Inflammatory macrophage treated with lipopolysaccharide for 1 hour (primary cell): ENCODE results near the gene NUDT6.

Experiments used
- DNase-seq, 2 donors: peaks; one replicate each; pipeline ENCODE4 v3.0.0-alpha.2; 2020 to 2022

NUDT6 gene

DNA sequence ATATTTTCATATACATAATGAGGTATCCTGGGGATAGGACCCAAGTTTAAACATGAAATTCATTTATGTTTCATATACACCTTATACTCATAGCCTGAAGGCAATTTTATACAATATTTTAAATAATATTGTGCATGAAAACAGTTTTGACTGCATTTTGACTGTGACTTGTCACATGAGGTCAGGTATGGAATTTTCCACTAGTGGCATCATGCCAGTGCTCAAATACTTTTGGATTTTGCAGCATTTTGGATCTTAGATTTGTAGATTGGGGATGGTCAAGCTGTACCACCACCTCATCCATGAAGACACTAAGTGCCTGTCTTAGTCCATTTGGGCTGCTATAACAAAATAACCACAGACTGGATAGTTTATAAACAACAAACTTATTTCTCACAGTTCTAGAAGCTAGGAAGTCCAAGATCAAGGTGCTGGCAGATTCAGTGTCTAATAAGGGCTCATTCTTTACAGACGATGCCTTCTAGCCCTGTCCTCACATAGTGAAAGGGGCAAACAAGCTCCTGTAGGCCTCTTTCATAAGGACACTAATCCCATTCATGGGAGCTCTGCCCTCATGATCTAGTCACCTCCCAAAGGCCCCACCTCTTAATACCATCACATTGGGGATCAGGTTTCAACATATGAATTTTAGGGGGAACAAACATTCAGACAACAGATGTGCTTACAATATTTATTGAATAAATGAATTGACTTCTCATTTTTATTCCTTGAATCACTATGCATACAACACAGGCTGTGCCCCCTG is 9.4 kb downstream of the NUDT6 start:
- DNase-seq = no peak

- DNase-seq = no peak
These were observed 10.8 kb downstream of the NUDT6 start for GRCh38 chr4:122911588-122911987.

- no peak for DNase-seq
These were observed 12.7 kb downstream of the NUDT6 start for GRCh38 chr4:122909683-122910082.

- DNase-seq = no peak
These were observed 14.2 kb downstream of the NUDT6 start for GRCh38 chr4:122908223-122908622.

- DNase-seq = no peak
These were observed 15.5 kb downstream of the NUDT6 start for GRCh38 chr4:122906859-122907305.

GRCh38 chr4:122903766-122904288 is 18.6 kb downstream of the NUDT6 start:
- DNase-seq = no peak

- no peak for DNase-seq
These were observed 21.0 kb downstream of the NUDT6 start for GRCh38 chr4:122901247-122902010.

- no peak for DNase-seq
These were observed 22.1 kb downstream of the NUDT6 start for GRCh38 chr4:122900314-122900713.

GRCh38 chr4:122899682-122900081 is 22.7 kb downstream of the NUDT6 start:
- no peak for DNase-seq

GRCh38 chr4:122898370-122899150 is 23.8 kb downstream of the NUDT6 start:
- no peak for DNase-seq

GRCh38 chr4:122896270-122896669 is 26.1 kb downstream of the NUDT6 start:
- DNase-seq = no peak

GRCh38 chr4:122895336-122895995 is 26.9 kb downstream of the NUDT6 start:
- DNase-seq = no peak

DNA sequence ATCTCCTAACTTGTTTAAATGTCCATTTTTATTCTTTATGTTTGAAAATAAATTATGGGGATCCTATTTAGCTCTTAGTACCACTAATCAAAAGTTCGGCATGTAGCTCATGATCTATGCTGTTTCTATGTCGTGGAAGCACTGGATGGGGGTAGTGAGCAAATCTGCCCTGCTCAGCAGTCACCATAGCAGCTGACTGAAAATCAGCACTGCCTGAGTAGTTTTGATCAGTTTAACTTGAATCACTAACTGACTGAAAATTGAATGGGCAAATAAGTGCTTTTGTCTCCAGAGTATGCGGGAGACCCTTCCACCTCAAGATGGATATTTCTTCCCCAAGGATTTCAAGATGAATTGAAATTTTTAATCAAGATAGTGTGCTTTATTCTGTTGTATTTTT is 27.6 kb downstream of the NUDT6 start:
- DNase-seq = no peak

DNA sequence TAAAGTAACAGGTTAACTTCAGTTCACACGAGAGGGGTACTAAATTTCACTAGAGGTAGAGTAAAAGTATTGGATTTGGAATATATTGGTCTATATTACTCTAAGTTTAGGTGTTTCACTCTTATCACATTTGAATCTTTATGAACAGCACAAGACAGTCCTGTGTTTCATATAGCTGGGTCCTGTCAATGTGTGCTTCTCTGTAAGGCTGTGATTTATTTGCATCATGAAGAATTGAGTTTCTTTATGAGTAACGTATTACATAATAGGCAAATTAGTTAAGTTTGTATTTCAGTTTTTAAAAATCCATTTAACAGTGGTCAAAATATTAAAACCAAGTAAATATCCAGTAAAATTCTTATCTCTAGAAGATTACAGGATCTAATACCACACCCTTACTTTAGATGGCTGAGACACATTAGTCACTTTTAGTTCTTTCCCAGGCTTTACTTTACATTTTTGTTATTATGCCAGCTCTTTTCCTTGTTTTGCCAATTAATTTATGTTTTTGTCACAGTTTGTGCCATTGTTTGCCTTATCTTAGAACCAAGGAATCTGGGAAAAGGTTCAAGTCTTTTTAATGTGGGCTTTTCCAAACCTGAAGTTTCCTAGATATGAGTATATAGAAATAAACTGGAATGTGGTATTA is 32.1 kb downstream of the NUDT6 start:
- no peak for DNase-seq

- no peak for DNase-seq
These were observed 32.7 kb downstream of the NUDT6 start for GRCh38 chr4:122889726-122890125.

DNA sequence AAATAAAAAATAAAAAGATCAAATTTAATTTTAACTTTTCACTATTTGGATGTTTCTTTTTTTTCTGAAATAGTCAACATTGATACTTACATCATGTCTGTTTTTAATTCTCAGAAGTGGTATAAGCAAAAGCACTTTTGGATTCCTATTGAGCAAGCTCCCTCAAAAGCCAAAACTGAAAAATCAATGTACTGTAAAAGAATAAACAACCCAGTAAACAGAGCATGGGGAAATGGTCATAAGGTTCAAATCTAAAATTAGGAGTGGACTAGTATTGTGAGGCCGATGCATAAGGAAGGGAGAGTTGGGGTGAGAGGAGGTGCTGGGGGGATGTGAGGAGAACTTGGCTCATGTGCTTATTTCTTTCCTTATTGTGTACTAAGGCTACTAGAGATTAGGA is 37.9 kb downstream of the NUDT6 start:
- no peak for DNase-seq

- no peak for DNase-seq
These were observed 39.3 kb downstream of the NUDT6 start for GRCh38 chr4:122882857-122883735.

GRCh38 chr4:122879001-122879400 is 43.4 kb downstream of the NUDT6 start:
- DNase-seq = no peak

DNA sequence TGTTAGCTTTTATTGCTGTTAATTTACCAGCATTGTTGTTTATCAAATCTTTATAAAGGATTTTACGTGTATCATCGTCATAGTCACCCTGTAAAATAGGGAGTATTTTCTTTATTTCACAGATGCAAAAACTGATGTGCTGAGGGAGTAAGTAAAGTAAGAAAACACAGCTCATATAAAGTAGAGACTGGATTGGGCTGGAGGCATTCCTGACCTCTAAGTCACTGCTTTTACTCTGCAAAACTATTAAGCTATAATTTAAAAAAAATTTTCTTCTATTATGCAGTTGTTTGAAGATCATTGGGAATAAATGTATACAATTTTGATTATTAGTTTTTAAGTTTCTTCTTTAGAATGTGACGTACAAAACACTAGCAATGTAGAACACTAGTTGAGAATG is 45.9 kb downstream of the NUDT6 start:
- no peak for DNase-seq

GRCh38 chr4:122875949-122876348 is 46.4 kb downstream of the NUDT6 start:
- DNase-seq = no peak
